Activated CD4-positive, alpha-beta memory T cell treated with anti-CD3 and anti-CD28 coated beads, Interleukin-2, amount 10 ng/mL, durations not matched to agents 7 days and 5 days (primary cell): ENCODE results near the gene MGAT4B. TPM values are rescaled to one million over a fixed set of nuclear protein-coding genes. Genes with fewer than 3 reads are reported as not detected.
A peak's percentile ranks its signal among the peaks of the same experiment; 100 is the strongest.

ENCODE experiments used
- CTCF ChIA-PET: fragments of 350-600 bp; sonication (Branson Sonifier 250); formaldehyde crosslinking; loops from one replicate; lab custom pipeline; 2021; ENCODE audit warnings: antibody characterized with exemption, inconsistent platforms; lab: Charles Lee
- POLR2A ChIA-PET: fragments of 350-600 bp; sonication (Branson Sonifier 250); formaldehyde crosslinking; loops from one replicate; lab custom pipeline; 2021; ENCODE audit warnings: antibody characterized with exemption; lab: Charles Lee
- DNase-seq: peaks from one replicate; pipeline ENCODE4 v3.0.0-alpha.2; 2020
- H3K27ac Mint-ChIP-seq: one replicate; pipeline ENCODE4 v1.8.0; 2021; ENCODE audit warnings: mild to moderate bottlenecking, mixed read lengths
- H3K27me3 Mint-ChIP-seq: one replicate; pipeline ENCODE4 v1.8.0; 2021; ENCODE audit warnings: mixed read lengths
- H3K36me3 Mint-ChIP-seq: one replicate; pipeline ENCODE4 v1.8.0; 2021; ENCODE audit warnings: low read depth, mixed read lengths
- H3K4me1 Mint-ChIP-seq: one replicate; pipeline ENCODE4 v1.8.0; 2021; ENCODE audit warnings: mixed read lengths
- H3K4me3 Mint-ChIP-seq: one replicate; pipeline ENCODE4 v1.8.0; 2021; ENCODE audit warnings: mild to moderate bottlenecking, mixed read lengths
- H3K9me3 Mint-ChIP-seq: one replicate; pipeline ENCODE4 v1.8.0; 2021; ENCODE audit warnings: mixed read lengths
- total RNA-seq, 2 experiments: library from RNA; stranded (reverse); gene quantifications; one replicate each; pipeline ENCODE4 v1.2.3, GENCODE V29; 2021

MGAT4B gene
- total RNA-seq, 2 experiments from 2014 or later = 94.8 to 95.7 TPM

GRCh38 chr5:179758955-179759354, 47.7 kb downstream of the MGAT4B start:
- DNase-seq = no peak
- peaks cover 62% of the 10 kb centered on the region for H3K4me1 Mint-ChIP-seq
- ChIA-PET CTCF (no interaction called here), POLR2A (interaction anchor here (1.2 to 1.5 kb wide), 2 partner anchors 18 to 80 kb away, joined by 3 read pairs; no protein-coding TSS in a partner anchor)
- H3K36me3 Mint-ChIP-seq = peaks cover 3% of the 10 kb centered on the region
- no peaks in the 10 kb centered on the region for H3K9me3 Mint-ChIP-seq
- H3K27ac Mint-ChIP-seq = no peak overlapping the region
- H3K27me3 Mint-ChIP-seq = no peaks in the 10 kb centered on the region
- no peak overlapping the region for H3K4me3 Mint-ChIP-seq

- H3K36me3 Mint-ChIP-seq = peaks cover 17% of the 10 kb centered on the region
- no peaks in the 10 kb centered on the region for H3K9me3 Mint-ChIP-seq
- H3K27me3 Mint-ChIP-seq = no peaks in the 10 kb centered on the region
- no peak for DNase-seq
- H3K27ac Mint-ChIP-seq = peak overlapping the region; percentile 0
- H3K4me3 Mint-ChIP-seq = no peak overlapping the region
- POLR2A ChIA-PET = interaction anchor here (0.8 kb wide), 1 partner anchor 14 kb away, joined by 3 read pairs; no protein-coding TSS in a partner anchor
- H3K4me1 Mint-ChIP-seq = peaks cover 35% of the 10 kb centered on the region
- CTCF ChIA-PET = interaction anchor here (1.2 to 5.6 kb wide), 4 partner anchors 8 to 47 kb away, joined by 3 to 32 read pairs (median 6); no protein-coding TSS in a partner anchor
These were observed 51.6 kb downstream of the MGAT4B start for GRCh38 chr5:179755022-179755421.

GRCh38 chr5:179753971-179754370, 52.7 kb downstream of the MGAT4B start:
- H3K9me3 Mint-ChIP-seq = no peaks in the 10 kb centered on the region
- H3K27ac Mint-ChIP-seq = no peak overlapping the region

GRCh38 chr5:179749857-179750508, 56.7 kb downstream of the MGAT4B start:
- H3K9me3 Mint-ChIP-seq = no peaks in the 10 kb centered on the region
- no peaks in the 10 kb centered on the region for H3K27me3 Mint-ChIP-seq
- H3K4me1 Mint-ChIP-seq = peaks cover 15% of the 10 kb centered on the region
- DNase-seq = no peak
- H3K27ac Mint-ChIP-seq = no peak overlapping the region
- H3K4me3 Mint-ChIP-seq = no peak overlapping the region
- H3K36me3 Mint-ChIP-seq = peaks cover 33% of the 10 kb centered on the region
- ChIA-PET POLR2A (no interaction called here), CTCF (no interaction called here)

More at GRCh38 chr5:179753971-179754370, 52.7 kb downstream of the MGAT4B start:
- no peak overlapping the region for H3K4me3 Mint-ChIP-seq
- H3K36me3 Mint-ChIP-seq = peaks cover 23% of the 10 kb centered on the region
- H3K4me1 Mint-ChIP-seq = peaks cover 25% of the 10 kb centered on the region
- DNase-seq = no peak
- ChIA-PET POLR2A (interaction anchor here (0.8 kb wide), 1 partner anchor 75 kb away, joined by 3 read pairs; no protein-coding TSS in a partner anchor), CTCF (interaction anchor here (0.9 to 5.6 kb wide), 2 partner anchors 9 to 21 kb away, joined by 6 to 32 read pairs; no protein-coding TSS in a partner anchor)
- no peaks in the 10 kb centered on the region for H3K27me3 Mint-ChIP-seq

- Mint-ChIP-seq H3K27ac (no peak overlapping the region), H3K9me3 (no peaks in the 10 kb centered on the region), H3K4me3 (no peak overlapping the region), H3K36me3 (peaks cover 29% of the 10 kb centered on the region), H3K4me1 (peaks cover 3% of the 10 kb centered on the region), H3K27me3 (no peaks in the 10 kb centered on the region)
- DNase-seq = no peak
- ChIA-PET CTCF (no interaction called here), POLR2A (interaction anchor here (1.0 to 1.2 kb wide), 2 partner anchors 14 to 48 kb away, joined by 3 read pairs; no protein-coding TSS in a partner anchor)
These were observed 58.9 kb downstream of the MGAT4B start for GRCh38 chr5:179747811-179748210.

Other genes with a start within 250 kb of the MGAT4B start
- gene HNRNPH1, start 183.2 kb downstream of the MGAT4B start, total RNA-seq = 100 to 1,000 TPM; 675 to 699 TPM
- gene CBY3, start 125.8 kb downstream of the MGAT4B start, total RNA-seq = under 1 TPM in 1 of 2 experiments, not detected in 1; 0.68 TPM
- 100 to 1,000 TPM; 418 to 428 TPM for gene CANX, start 107.9 kb downstream of the MGAT4B start, total RNA-seq
- gene MAML1, start 74.0 kb downstream of the MGAT4B start, total RNA-seq = 10 to 100 TPM; 33.3 to 35.2 TPM
- 1 to 10 TPM; 2.1 to 3.3 TPM for gene LTC4S, start 12.9 kb downstream of the MGAT4B start, total RNA-seq
- gene SQSTM1, start 14.0 kb upstream of the MGAT4B start, total RNA-seq = 100 to 1,000 TPM; 178 to 183 TPM
- gene MRNIP, start 52.0 kb upstream of the MGAT4B start, total RNA-seq = 10 to 100 TPM; 17.0 to 19.5 TPM
- gene TBC1D9B, start 101.0 kb upstream of the MGAT4B start, total RNA-seq = 10 to 100 TPM; 64.1 to 69.2 TPM